HG02884 (cell line): ENCODE results near the gene TAS2R1.

Experiments
- ATAC-seq: cut with Tn5 transposase; IDR thresholded peaks from one replicate; pipeline ENCODE4 v1.9.1; 2021; ENCODE audit warnings: mild to moderate bottlenecking, moderate library complexity; ENCODE audit not compliant: unreplicated experiment

Gene TAS2R1

GRCh38 chr5:9589049-9589835, 40.9 kb downstream of the TAS2R1 start:
- no peak for ATAC-seq

- no peak for ATAC-seq
Observed at GRCh38 chr5:9588254-9588653, 41.9 kb downstream of the TAS2R1 start.

- ATAC-seq, result no peak
Observed at GRCh38 chr5:9587135-9587534, 43.0 kb downstream of the TAS2R1 start.

GRCh38 chr5:9582406-9582805, 47.7 kb downstream of the TAS2R1 start:
- ATAC-seq, result no peak
